ENCODE measurements around the gene AGO4. TPM values are rescaled to one million over a fixed set of nuclear protein-coding genes. Genes with fewer than 3 reads are reported as not detected.
"Not testable (repeated sequence)": the region's sequence is repeated elsewhere in the genome, so short reads cannot be mapped to it uniquely, and the experiment has no call there.

Gene AGO4
- total RNA-seq, 2 donors from 2014 or later, result 6.9 to 11.9 TPM

GRCh38 chr1:35783055-35783583 is 24.7 kb upstream of the AGO4 start:
- no peaks in the 10 kb centered on the region for H3K36me3 ChIP-seq (replicated peaks in 1 of 2; ENCODE audit: insufficient read depth in 1 of 2, low read depth in 2 of 2)
- H3K27ac ChIP-seq, result no peak overlapping the region
- intact Hi-C loops (cut with DNase I), result no loop called here
- no peak overlapping the region for H3K4me3 ChIP-seq
- DNase-seq (no peak), ATAC-seq (no peak)
- no peak for TF ChIP-seq POLR2A (IDR thresholded peaks at IDR 0.05)
- TF ChIP-seq, protein P1, sequence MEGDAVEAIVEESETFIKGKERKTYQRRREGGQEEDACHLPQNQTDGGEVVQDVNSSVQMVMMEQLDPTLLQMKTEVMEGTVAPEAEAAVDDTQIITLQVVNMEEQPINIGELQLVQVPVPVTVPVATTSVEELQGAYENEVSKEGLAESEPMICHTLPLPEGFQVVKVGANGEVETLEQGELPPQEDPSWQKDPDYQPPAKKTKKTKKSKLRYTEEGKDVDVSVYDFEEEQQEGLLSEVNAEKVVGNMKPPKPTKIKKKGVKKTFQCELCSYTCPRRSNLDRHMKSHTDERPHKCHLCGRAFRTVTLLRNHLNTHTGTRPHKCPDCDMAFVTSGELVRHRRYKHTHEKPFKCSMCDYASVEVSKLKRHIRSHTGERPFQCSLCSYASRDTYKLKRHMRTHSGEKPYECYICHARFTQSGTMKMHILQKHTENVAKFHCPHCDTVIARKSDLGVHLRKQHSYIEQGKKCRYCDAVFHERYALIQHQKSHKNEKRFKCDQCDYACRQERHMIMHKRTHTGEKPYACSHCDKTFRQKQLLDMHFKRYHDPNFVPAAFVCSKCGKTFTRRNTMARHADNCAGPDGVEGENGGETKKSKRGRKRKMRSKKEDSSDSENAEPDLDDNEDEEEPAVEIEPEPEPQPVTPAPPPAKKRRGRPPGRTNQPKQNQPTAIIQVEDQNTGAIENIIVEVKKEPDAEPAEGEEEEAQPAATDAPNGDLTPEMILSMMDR (IDR thresholded peaks at IDR 0.05), result no peak
- H3K9me3 ChIP-seq, result no peaks in the 10 kb centered on the region
- 90 to 93% methylated on average over 2 of the region's 2 CpGs for WGBS, 2 donors
- no peaks in the 10 kb centered on the region for H3K4me1 ChIP-seq
- no peaks in the 10 kb centered on the region for H3K27me3 ChIP-seq

GRCh38 chr1:35784364-35784763 is 23.5 kb upstream of the AGO4 start:
- H3K4me3 ChIP-seq; H3K27me3 ChIP-seq; H3K36me3 ChIP-seq (replicated peaks in 1 of 2; ENCODE audit: insufficient read depth in 1 of 2, low read depth in 2 of 2); H3K9me3 ChIP-seq; ATAC-seq; H3K27ac ChIP-seq; H3K4me1 ChIP-seq; DNase-seq; intact Hi-C loops (cut with DNase I): not testable (repeated sequence)
- 81 to 86% methylated on average over 8 of the region's 8 CpGs for WGBS, 2 donors

GRCh38 chr1:35788139-35788538 is 19.7 kb upstream of the AGO4 start:
- no peak for DNase-seq
- Histone ChIP-seq H3K4me3 (no peak overlapping the region), H3K27me3 (no peaks in the 10 kb centered on the region), H3K9me3 (no peaks in the 10 kb centered on the region), H3K4me1 (no peaks in the 10 kb centered on the region), H3K27ac (no peak overlapping the region), H3K36me3 (replicated peaks in 1 of 2; ENCODE audit: insufficient read depth in 1 of 2, low read depth in 2 of 2) (no peaks in the 10 kb centered on the region)
- TF ChIP-seq POLR2A (IDR thresholded peaks at IDR 0.05), result no peak
- TF ChIP-seq, protein P1 (IDR thresholded peaks at IDR 0.05), result no peak
- no peak for ATAC-seq
- intact Hi-C loops (cut with DNase I), result no loop called here
- WGBS, 2 donors, result 58 to 61% methylated on average over 3 of the region's 3 CpGs

DNA sequence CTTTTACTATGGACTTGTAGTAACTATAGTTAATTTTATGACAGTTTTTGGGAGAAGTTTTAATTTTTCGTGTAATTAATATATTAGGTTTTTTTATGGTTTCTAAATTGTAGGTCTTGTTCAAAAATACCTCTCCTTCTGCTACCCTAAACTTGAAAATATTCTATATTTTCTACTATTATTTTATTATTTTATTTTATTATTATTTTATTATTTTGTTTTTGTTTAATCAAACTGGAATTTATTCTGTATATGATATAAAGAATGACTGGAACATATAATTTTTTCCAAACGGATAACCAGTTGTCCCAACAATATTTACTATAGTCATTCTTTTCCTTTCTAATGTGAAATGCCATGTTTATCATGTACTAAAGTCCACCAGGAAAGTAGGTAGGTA is 17.1 kb upstream of the AGO4 start:
- Histone ChIP-seq H3K36me3 (replicated peaks in 1 of 2; ENCODE audit: insufficient read depth in 1 of 2, low read depth in 2 of 2) (no peaks in the 10 kb centered on the region), H3K4me3 (no peak overlapping the region), H3K27me3 (no peaks in the 10 kb centered on the region), H3K27ac (no peak overlapping the region), H3K9me3 (no peaks in the 10 kb centered on the region), H3K4me1 (no peaks in the 10 kb centered on the region)
- DNase-seq (no peak), ATAC-seq (no peak)
- TF ChIP-seq, protein P1 (IDR thresholded peaks at IDR 0.05), result no peak
- intact Hi-C loops (cut with DNase I), result no loop called here
- WGBS, 2 donors, result 77 to 79% methylated on average over 2 of the region's 2 CpGs

GRCh38 chr1:35795295-35795694 is 12.5 kb upstream of the AGO4 start:
- Histone ChIP-seq H3K4me3 (no peak overlapping the region), H3K4me1 (no peaks in the 10 kb centered on the region), H3K36me3 (replicated peaks in 1 of 2; ENCODE audit: insufficient read depth in 1 of 2, low read depth in 2 of 2) (no peaks in the 10 kb centered on the region), H3K27ac (no peak overlapping the region), H3K9me3 (no peaks in the 10 kb centered on the region), H3K27me3 (no peaks in the 10 kb centered on the region)
- ATAC-seq, result no peak
- DNase-seq, result no peak
- WGBS, 2 donors, result 68 to 73% methylated on average over 7 of the region's 7 CpGs
- intact Hi-C loops (cut with DNase I), result no loop called here
- no peak for TF ChIP-seq POLR2A (IDR thresholded peaks at IDR 0.05)
- TF ChIP-seq, protein P1 (IDR thresholded peaks at IDR 0.05), result no peak
